ENCODE results near the gene DNAH11.
"Not testable (repeated sequence)": the region's sequence is repeated elsewhere in the genome, so short reads cannot be mapped to it uniquely, and the experiment has no call there.

Gene DNAH11

DNA sequence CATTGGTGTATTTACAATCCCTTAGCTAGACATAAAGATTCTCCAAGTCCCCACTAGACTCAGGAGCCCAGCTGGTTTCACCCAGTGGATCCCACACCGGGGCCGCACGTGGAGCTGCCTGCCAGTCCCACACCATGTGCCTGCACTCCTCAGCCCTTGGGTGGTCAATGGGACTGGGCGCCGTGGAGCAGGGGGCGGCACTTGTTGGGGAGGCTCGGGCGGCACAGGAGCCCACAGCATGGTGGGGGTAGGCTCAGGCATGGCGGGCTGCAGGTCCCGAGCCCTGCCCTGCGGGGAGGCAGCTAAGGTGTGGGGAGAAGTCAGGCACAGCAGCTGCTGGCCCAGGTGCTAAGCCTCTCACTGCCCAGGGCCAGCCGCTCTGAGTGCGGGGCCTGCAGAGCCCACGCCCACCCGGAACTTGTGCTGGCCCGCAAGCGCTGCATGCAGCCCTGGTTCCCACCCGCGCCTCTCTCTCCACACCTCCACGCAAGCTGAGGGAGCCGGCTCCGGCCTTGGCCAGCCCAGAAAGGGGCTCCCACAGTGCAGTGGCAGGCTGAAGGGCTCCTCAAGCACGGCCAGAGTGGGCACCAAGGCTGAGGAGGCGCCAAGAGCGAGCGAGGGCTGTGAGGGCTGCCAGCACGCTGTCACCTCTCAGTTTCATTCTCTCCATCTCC is 6.3 kb upstream of the DNAH11 start:
- H3K36me3 Mint-ChIP-seq; H3K4me3 Mint-ChIP-seq; H3K9me3 Mint-ChIP-seq (ENCODE audit: low read depth); H3K27ac Mint-ChIP-seq; H3K4me1 Mint-ChIP-seq (ENCODE audit: low read depth): not testable (repeated sequence)
- H3K27me3 Mint-ChIP-seq, result peaks cover 14% of the 10 kb centered on the region

DNA sequence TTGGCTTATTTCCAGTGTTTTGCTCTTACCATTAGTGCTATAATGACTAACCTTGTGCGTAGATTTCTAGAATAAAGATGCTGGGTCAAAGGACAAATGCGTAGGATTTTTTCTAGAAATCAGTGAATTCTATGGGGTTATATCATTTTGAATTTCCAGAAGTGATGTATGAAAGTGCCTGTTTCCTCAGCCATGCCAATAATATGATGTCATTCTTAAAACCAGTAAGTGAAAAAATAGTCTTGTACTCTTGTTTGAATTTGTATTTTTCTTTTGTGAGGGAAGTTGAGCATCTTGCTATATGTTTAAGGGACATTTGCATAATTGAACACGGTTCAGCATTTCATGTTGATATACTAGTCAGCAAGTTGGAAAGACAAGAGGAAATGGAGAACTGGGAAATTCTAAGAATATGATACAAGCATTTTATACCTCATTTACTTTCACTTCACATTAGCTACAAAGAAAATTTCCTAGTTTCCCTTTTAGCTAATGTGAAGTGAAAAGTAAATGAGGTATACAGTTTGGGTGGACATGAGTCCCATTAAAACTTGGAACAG is 3.8 kb upstream of the DNAH11 start:
- no peaks in the 10 kb centered on the region for H3K36me3 Mint-ChIP-seq
- H3K9me3 Mint-ChIP-seq (ENCODE audit: low read depth), result no peaks in the 10 kb centered on the region
- H3K27ac Mint-ChIP-seq, result no peak overlapping the region
- peaks cover 20% of the 10 kb centered on the region for H3K27me3 Mint-ChIP-seq
- no peak overlapping the region for H3K4me3 Mint-ChIP-seq
- H3K4me1 Mint-ChIP-seq (ENCODE audit: low read depth), result peaks cover 9% of the 10 kb centered on the region

DNA sequence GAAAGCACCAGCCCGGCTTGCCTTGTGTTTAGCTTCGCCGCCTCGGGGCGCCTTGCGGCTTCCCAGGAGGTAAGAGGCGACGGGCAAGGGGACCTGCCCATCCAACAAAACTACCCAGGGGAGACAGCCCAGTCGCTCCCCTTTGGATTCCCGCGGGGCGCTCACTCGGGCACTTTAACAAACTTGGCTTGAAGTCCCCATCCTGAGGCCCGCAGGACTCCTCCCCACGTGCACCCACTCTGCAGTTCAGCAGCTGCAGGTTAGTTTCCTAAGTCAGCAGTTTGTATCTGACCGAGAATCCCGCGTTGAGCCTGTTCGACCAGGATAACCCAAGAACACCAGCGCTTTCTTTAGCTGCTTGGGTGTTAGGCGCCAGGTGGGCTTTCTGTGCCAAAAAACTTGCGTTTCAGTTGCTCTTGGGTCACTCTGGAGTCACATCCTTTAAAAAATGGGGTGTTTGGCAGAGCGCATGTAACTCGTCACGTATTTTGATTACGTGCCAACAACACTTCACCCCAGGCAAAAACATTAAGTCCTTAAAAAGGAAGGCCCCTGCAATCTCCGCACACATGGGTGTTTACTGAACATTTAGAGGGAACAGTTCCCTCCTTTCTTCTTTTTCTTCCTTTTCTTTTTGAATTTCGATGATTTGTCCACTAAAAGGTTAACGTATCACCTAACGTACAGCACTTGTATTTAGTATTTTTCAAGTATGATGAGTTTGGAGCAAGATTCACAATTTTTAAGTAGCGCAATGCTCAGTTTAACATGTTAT is 876 bp downstream of the DNAH11 start:
- Mint-ChIP-seq H3K36me3 (no peaks in the 10 kb centered on the region), H3K4me1 (ENCODE audit: low read depth) (peaks cover 12% of the 10 kb centered on the region), H3K4me3 (peak overlapping the region; percentile 44), H3K27ac (no peak overlapping the region), H3K27me3 (peaks cover 26% of the 10 kb centered on the region), H3K9me3 (ENCODE audit: low read depth) (no peaks in the 10 kb centered on the region)

DNA sequence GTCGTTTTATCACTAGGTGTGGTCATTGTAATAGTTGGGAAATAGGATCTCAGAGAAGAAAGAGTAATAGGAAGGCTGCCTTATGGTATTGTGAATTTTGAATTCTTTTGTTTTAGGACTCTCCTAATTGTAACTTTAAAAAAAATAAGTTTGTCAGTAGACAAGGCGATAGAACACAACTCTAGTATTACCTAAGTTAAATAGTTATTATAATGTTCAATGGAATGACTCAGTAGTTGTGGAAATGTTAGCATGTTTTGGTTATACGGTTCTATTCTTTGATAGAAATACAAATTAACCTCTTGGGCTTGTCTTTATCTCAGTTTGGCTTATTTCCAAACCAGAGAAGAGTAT is 1.4 kb downstream of the DNAH11 start:
- Mint-ChIP-seq H3K27ac (no peak overlapping the region), H3K36me3 (no peaks in the 10 kb centered on the region), H3K4me3 (peak overlapping the region; percentile 44), H3K27me3 (peaks cover 26% of the 10 kb centered on the region), H3K9me3 (ENCODE audit: low read depth) (no peaks in the 10 kb centered on the region), H3K4me1 (ENCODE audit: low read depth) (peaks cover 12% of the 10 kb centered on the region)

DNA sequence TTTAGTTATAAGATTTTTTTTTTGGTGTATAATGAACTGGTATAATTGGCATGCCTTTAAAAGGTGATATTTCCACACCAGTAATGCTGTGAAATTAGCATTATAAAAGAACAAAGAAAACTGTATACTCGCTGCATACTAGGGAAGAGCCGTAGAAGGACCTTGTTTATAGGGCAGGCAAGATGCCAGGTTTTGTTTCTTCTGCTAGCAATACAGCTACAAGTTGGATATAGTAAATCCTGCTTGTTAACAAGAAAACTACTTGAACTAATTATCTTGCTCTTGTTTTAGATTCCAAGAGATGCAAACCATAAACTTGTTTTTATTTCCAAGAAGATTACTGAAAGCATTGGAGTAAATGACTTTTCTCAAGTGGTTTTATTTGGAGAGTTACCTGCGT is 1.9 kb downstream of the DNAH11 start:
- no peak overlapping the region for H3K27ac Mint-ChIP-seq

DNA sequence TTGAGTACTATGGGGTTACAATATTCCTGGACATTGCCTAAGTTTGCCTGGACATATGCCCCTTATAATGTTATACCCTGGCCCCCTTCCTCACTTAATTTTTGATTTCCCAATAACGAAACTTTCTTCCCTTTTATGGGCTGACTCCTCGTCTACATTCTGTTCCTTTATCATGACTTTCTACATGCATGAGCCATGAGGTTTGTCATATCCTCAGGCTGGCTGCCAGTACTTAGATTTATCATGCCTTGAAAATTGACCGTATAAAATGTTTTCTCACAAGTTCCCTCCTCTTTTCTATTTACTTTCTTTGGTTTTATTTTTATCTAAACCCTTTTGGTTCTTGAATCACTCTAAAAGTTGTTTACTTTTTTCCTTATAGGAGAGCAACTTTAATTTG is 4.7 kb downstream of the DNAH11 start:
- Mint-ChIP-seq H3K36me3 (no peaks in the 10 kb centered on the region), H3K9me3 (ENCODE audit: low read depth) (no peaks in the 10 kb centered on the region), H3K4me1 (ENCODE audit: low read depth) (peaks cover 12% of the 10 kb centered on the region), H3K27ac (no peak overlapping the region), H3K27me3 (peaks cover 11% of the 10 kb centered on the region), H3K4me3 (no peak overlapping the region)

More for the DNA sequence above, 1.9 kb downstream of the DNAH11 start:
- H3K4me3 Mint-ChIP-seq, result no peak overlapping the region
- no peaks in the 10 kb centered on the region for H3K9me3 Mint-ChIP-seq (ENCODE audit: low read depth)
- H3K36me3 Mint-ChIP-seq, result no peaks in the 10 kb centered on the region
- H3K4me1 Mint-ChIP-seq (ENCODE audit: low read depth), result peaks cover 12% of the 10 kb centered on the region
- peaks cover 26% of the 10 kb centered on the region for H3K27me3 Mint-ChIP-seq

DNA sequence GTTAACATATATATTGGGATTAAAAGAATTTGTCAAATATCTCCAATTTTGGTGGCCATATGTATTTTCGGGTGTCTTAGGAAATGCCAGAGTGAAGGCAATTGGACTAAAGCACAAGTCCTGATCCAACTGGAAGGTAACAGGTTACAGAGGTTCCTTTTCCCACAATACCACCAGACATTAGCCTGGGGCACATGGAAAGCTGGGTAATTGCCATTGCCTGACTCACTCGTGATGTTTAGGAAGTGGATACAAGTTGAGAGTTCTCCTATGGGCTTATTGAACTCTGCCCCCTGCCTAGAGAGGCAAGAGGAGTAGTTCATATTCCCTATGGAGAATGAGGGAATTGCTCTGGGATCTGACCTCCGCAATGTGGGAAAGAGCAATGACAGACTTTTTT is 5.7 kb downstream of the DNAH11 start:
- H3K36me3 Mint-ChIP-seq, result no peaks in the 10 kb centered on the region

DNA sequence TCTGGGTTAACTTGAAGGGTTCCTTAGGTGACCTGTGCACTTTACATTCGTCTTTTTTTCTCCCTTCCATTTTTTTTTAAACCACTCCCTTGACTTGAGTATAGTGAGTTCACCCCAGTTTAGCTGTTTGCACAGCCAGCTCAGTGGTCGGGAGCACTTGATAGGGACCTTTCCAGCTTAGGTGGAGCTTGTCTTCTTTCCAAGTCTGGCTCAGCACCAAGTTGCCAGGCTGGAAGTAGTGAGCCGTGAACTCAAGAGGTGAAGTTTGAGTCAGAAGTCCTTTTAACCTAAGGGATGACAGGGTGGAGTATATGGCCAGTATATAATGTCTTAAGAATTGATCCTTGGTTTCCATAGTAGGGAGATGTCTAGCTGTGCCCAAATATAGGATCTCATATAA is 7.2 kb downstream of the DNAH11 start:
- Mint-ChIP-seq H3K27ac (no peak overlapping the region), H3K9me3 (ENCODE audit: low read depth) (no peaks in the 10 kb centered on the region), H3K36me3 (no peaks in the 10 kb centered on the region), H3K27me3 (peaks cover 9% of the 10 kb centered on the region), H3K4me1 (ENCODE audit: low read depth) (no peaks in the 10 kb centered on the region), H3K4me3 (no peak overlapping the region)

More for the DNA sequence above, 5.7 kb downstream of the DNAH11 start:
- Mint-ChIP-seq H3K27ac (no peak overlapping the region), H3K4me3 (no peak overlapping the region), H3K27me3 (peaks cover 10% of the 10 kb centered on the region), H3K9me3 (ENCODE audit: low read depth) (no peaks in the 10 kb centered on the region), H3K4me1 (ENCODE audit: low read depth) (peaks cover 8% of the 10 kb centered on the region)

DNA sequence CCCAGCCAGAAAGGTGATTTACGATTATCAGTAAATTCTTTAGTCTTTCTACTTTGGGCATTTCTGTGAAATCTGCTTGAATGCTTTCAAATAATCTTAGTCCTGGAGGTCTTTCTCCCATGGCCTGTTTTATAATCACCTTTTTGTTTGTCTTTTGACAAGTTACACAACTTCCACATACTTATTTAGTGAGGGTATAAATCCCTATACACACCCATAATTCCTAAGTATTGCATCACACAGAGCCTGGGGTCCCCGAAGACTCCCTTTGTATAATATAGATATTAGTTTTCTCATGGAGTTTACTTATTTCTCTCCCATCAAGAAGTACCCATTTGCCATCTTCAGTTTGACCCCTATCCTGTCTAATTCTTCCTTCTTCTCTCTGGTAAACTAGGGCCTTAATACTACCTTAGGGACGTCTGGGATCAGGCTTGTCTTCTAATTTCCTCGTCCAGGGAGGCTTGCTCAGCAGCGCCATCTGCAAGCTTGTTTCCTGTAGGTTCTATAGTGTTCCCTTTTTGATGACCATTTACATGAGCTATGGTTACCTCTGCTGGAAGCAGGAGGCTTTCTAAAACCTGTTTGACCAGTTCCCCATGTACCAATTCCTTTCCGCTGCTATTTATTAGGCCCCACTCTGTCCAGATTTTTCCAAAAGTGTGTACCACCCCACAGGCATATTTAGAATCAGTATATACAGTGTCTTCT is 8.1 kb downstream of the DNAH11 start:
- no peaks in the 10 kb centered on the region for H3K9me3 Mint-ChIP-seq (ENCODE audit: low read depth)
- H3K36me3 Mint-ChIP-seq, result no peaks in the 10 kb centered on the region
- no peak overlapping the region for H3K27ac Mint-ChIP-seq
- no peaks in the 10 kb centered on the region for H3K4me1 Mint-ChIP-seq (ENCODE audit: low read depth)
- no peak overlapping the region for H3K4me3 Mint-ChIP-seq
- peaks cover 9% of the 10 kb centered on the region for H3K27me3 Mint-ChIP-seq

DNA sequence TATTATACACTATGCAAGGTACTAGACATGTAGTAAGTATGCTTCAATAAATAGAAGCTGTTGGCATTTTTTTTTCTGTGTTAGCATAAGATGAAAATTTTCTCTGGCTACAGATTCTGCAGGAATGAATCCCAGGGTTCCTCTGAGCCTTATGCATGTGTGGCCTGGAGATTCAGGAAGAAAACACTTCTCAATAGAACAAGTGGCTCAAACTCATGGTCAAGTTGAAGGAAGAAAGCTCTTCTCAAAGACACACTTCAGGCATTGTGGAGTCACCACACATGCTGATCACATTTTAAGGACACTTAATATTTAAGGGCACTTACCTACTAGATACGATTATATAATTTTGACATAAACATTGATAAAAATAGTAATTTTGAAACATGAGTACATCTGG is 19.5 kb downstream of the DNAH11 start:
- Mint-ChIP-seq H3K27ac (no peak overlapping the region), H3K4me1 (ENCODE audit: low read depth) (no peaks in the 10 kb centered on the region), H3K4me3 (no peak overlapping the region), H3K27me3 (no peaks in the 10 kb centered on the region), H3K9me3 (ENCODE audit: low read depth) (no peaks in the 10 kb centered on the region), H3K36me3 (no peaks in the 10 kb centered on the region)

DNA sequence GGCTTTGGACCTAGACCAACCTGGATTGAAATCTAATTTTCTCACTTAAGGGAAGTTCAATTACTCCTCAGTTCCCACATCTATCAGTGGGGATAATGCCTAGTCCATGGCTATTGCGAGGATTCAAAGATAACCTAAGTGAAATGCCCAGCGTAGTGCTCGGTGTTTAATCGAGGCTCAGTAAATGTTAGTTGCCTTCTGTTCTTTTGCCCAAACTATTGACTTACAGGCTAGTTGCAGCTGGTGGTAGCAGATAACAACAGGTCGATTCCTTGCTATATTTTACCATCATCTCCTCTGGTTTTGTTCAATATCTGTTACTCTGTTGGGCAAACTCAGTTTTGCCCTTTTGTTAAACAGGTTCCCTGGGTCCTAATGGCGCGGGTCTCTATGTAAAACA is 22.8 kb downstream of the DNAH11 start:
- Mint-ChIP-seq H3K4me1 (ENCODE audit: low read depth) (no peaks in the 10 kb centered on the region), H3K27ac (no peak overlapping the region), H3K9me3 (ENCODE audit: low read depth) (no peaks in the 10 kb centered on the region), H3K4me3 (no peak overlapping the region), H3K27me3 (no peaks in the 10 kb centered on the region), H3K36me3 (no peaks in the 10 kb centered on the region)

DNA sequence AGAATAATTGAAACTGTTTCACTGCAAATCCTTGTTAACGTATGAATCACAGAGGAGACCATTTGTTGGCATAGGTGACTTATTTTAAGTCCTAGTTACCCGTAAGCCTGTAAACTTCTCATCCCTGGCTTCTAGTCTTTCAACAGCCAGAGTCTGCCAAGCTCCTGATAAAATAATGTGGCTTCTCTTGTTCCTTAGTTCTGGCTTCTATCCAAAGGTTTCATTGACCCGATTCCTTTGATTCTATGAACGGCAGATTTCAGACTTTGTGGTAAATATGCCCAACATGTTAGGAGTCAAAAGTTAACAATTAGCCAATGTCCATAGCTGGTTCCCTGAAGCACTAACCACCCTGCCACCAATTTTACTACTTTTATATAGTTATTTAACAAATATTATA is 23.3 kb downstream of the DNAH11 start:
- Mint-ChIP-seq H3K36me3 (no peaks in the 10 kb centered on the region), H3K4me1 (ENCODE audit: low read depth) (no peaks in the 10 kb centered on the region), H3K9me3 (ENCODE audit: low read depth) (no peaks in the 10 kb centered on the region), H3K27me3 (no peaks in the 10 kb centered on the region), H3K4me3 (no peak overlapping the region), H3K27ac (no peak overlapping the region)

DNA sequence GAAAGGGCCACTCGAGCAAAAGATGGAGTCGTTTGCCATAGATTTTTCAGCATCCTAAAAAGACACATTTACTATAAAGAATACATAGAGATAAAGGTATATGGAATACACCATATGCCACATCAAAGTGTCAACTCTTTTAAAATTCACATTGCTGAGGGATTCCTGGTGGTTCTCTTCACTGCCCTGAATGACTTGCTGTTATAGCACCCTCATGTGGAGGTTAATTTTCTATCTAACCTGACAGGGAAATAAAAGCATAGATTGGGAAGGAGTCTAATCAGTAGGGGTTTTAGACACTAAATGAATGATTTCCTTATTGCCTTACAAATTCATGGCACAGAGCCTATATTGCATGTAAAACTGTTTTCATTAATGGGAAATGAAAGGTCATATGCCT is 25.9 kb downstream of the DNAH11 start:
- no peak overlapping the region for H3K27ac Mint-ChIP-seq
- H3K36me3 Mint-ChIP-seq, result no peaks in the 10 kb centered on the region
- no peaks in the 10 kb centered on the region for H3K9me3 Mint-ChIP-seq (ENCODE audit: low read depth)
- H3K27me3 Mint-ChIP-seq, result no peaks in the 10 kb centered on the region
- no peak overlapping the region for H3K4me3 Mint-ChIP-seq
- no peaks in the 10 kb centered on the region for H3K4me1 Mint-ChIP-seq (ENCODE audit: low read depth)

DNA sequence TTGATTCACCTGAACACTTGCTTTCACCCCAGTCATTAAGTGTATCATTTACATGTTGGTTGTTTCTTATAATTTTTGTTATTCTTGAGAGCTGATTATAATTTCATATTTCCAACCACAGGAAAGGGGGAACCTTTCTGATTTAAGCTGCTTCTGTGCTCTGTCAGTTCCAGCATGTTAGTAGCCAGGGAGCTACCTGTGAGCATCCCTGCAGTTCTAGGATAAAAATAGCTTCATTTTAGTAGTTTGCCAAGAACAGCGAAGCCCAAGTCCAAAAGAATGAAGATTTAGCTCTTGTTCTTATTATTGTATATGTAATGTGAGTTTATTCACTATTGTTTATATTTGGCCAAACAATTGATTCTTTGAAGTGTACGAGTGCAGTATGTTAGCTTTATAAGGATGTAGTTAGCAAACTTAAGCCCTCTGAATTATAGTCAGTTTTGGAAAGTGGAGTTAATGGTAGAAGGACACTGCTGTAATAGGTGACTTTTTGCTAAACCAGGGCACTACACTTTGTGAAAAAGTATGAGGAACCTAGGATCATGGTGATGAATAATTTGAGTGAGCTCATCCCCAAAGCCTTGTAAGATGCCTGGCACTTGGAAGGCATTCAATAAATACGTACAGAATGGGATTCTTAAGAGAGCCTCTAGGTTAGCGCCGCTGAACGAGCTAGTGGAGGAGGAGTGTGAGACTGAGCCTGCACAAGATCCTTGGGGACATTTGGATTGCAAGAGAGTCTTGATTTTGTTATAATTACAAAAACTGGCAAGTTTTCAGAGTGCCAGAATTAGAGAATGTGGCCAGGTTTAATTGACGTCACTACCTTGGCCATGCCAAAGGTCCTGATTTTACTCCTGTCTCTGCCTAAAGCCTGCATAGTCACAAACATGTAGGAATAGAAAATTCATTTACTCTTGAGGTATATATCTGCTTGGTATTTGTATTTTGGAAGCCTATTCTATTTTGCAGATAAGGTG is 29.8 kb downstream of the DNAH11 start:
- Mint-ChIP-seq H3K27me3 (peaks cover 2% of the 10 kb centered on the region), H3K4me1 (ENCODE audit: low read depth) (no peaks in the 10 kb centered on the region), H3K4me3 (no peak overlapping the region)

More for the DNA sequence above, 29.8 kb downstream of the DNAH11 start:
- Mint-ChIP-seq H3K27ac (no peak overlapping the region), H3K9me3 (ENCODE audit: low read depth) (no peaks in the 10 kb centered on the region), H3K36me3 (no peaks in the 10 kb centered on the region)

Data from activated naive CD8-positive, alpha-beta T cell (primary cell).